B cell (primary cell): ENCODE data around the gene REM2.

Experiments
- EZH2 ChIP-seq: IDR thresholded peaks from 2 replicates; pipeline ENCODE4 v1.6.1; 2012; ENCODE audit warnings: borderline replicate concordance, low read depth, mild to moderate bottlenecking, moderate library complexity, low read length; ENCODE audit not compliant: insufficient read depth, poor library complexity, severe bottlenecking
- TF ChIP-seq, protein P1 (sequence below): fragments of 200-600 bp; IDR thresholded peaks from one replicate; pipeline ENCODE4 v1.8.0; 2022; ENCODE audit warnings: antibody characterized with exemption, mild to moderate bottlenecking

DNA sequence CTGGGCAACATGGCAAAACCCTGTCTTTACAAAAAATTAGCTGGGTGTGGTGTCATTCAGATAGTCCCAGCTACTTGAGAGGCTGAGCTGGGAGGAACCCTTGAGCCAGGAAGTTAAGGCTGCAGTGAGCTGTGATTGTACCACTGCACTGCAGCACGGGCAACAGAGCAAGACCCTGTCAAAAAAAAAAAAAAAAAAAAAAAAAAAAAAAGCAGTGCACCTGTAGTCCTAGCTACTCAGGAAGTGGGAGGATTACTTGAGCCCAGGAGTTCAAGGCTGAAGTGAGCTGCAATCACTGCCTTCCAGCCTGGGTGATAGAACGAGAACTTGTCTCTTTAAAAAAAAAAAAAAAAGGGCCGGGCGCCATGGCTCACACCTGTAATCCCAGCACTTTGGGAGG is 5.6 kb downstream of the REM2 start:
- TF ChIP-seq, protein P1, sequence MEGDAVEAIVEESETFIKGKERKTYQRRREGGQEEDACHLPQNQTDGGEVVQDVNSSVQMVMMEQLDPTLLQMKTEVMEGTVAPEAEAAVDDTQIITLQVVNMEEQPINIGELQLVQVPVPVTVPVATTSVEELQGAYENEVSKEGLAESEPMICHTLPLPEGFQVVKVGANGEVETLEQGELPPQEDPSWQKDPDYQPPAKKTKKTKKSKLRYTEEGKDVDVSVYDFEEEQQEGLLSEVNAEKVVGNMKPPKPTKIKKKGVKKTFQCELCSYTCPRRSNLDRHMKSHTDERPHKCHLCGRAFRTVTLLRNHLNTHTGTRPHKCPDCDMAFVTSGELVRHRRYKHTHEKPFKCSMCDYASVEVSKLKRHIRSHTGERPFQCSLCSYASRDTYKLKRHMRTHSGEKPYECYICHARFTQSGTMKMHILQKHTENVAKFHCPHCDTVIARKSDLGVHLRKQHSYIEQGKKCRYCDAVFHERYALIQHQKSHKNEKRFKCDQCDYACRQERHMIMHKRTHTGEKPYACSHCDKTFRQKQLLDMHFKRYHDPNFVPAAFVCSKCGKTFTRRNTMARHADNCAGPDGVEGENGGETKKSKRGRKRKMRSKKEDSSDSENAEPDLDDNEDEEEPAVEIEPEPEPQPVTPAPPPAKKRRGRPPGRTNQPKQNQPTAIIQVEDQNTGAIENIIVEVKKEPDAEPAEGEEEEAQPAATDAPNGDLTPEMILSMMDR = no peak
- no peak for TF ChIP-seq EZH2
